OCI-LY3 (cell line): Measurements from ENCODE around the gene PEAK1.

ENCODE experiments used
- H2AFZ ChIP-seq: fragments of 200-600, 300-600 bp; shearing (Covaris generic); 2 replicates; pipeline ENCODE4 v1.6.0; 2014; ENCODE audit warnings: antibody characterized with exemption, low read depth, low read length
- H3K27ac ChIP-seq: fragments of 200-600, 300-600 bp; sonication (generic); 2 replicates; pipeline ENCODE4 v1.5.1; 2014; ENCODE audit warnings: mild to moderate bottlenecking, low read length, moderate library complexity, mixed read lengths
- H3K27me3 ChIP-seq: fragments of 200-600, 300-600 bp; sonication (generic); 2 replicates; pipeline ENCODE4 v1.6.1; 2014; ENCODE audit warnings: low read depth, low read length, mixed read lengths
- H3K36me3 ChIP-seq: fragments of 200-600, 300-600 bp; sonication (generic); replicated peaks from 2 replicates; pipeline ENCODE3; 2014; ENCODE audit warnings: low read depth, low read length, mixed read lengths
- H3K4me1 ChIP-seq: fragments of 300-600, 200-600 bp; sonication (generic); 2 replicates; pipeline ENCODE4 v1.6.1; 2014; ENCODE audit warnings: low read length, mixed read lengths
- H3K4me2 ChIP-seq: fragments of 200-600, 300-600 bp; sonication (generic); 2 replicates; pipeline ENCODE4 v1.6.1; 2014; ENCODE audit warnings: low read length, mixed read lengths
- H3K4me3 ChIP-seq: fragments of 300-600, 200-600 bp; sonication (generic); 2 replicates; pipeline ENCODE4 v1.5.1; 2014; ENCODE audit warnings: antibody characterized with exemption, mild to moderate bottlenecking, low read length, moderate library complexity
- H3K79me2 ChIP-seq: fragments of 300-600, 200-600 bp; shearing (Covaris generic); 2 replicates; pipeline ENCODE4 v1.6.1; 2014; ENCODE audit warnings: mild to moderate bottlenecking, low read length, mixed read lengths
- H3K9ac ChIP-seq: fragments of 300-600, 200-600 bp; shearing (Covaris generic); 2 replicates; pipeline ENCODE4 v1.6.0; 2014; ENCODE audit warnings: mild to moderate bottlenecking, low read length, moderate library complexity
- H3K9me3 ChIP-seq: fragments of 200-600, 300-600 bp; shearing (Covaris generic); 2 replicates; pipeline ENCODE4 v1.6.1; 2014; ENCODE audit warnings: low read length, mixed read lengths; ENCODE audit not compliant: insufficient read depth
- H4K20me1 ChIP-seq: fragments of 200-600, 300-600 bp; sonication (generic); 2 replicates; pipeline ENCODE4 v1.6.1; 2016; ENCODE audit warnings: low read length, mixed read lengths; ENCODE audit not compliant: insufficient read depth
- CTCF ChIP-seq: fragments of 200-600, 300-600 bp; sonication (generic); IDR thresholded peaks from 2 replicates; pipeline ENCODE4 v1.5.1; 2014; ENCODE audit warnings: antibody characterized with exemption, low read length, low read depth
- EZH2phosphoT487 ChIP-seq: fragments of 200-600 bp; shearing (Covaris generic); IDR thresholded peaks from 2 replicates; pipeline ENCODE4 v1.6.1; 2018; ENCODE audit warnings: antibody characterized with exemption, mixed run types, low read depth

PEAK1 gene

GRCh38 chr15:77384589-77385359 lies 35.1 kb downstream of the PEAK1 start:
- Histone ChIP-seq H3K9ac (no peak overlapping the region), H3K9me3 (no peaks in the 10 kb centered on the region), H3K36me3 (no peaks in the 10 kb centered on the region), H3K4me1 (peaks cover 30% of the 10 kb centered on the region), H3K4me2 (no peak overlapping the region), H3K27ac (no peak overlapping the region), H3K79me2 (peaks cover 43% of the 10 kb centered on the region), H4K20me1 (peaks cover 30% of the 10 kb centered on the region; the same call in 1 of the 2 replicates), H2AFZ (no peak overlapping the region), H3K27me3 (no peaks in the 10 kb centered on the region), H3K4me3 (no peak overlapping the region)
- no peak for TF ChIP-seq CTCF
- no peak for TF ChIP-seq EZH2phosphoT487

GRCh38 chr15:77384086-77384485 lies 35.8 kb downstream of the PEAK1 start:
- H3K36me3 ChIP-seq, result no peaks in the 10 kb centered on the region
- TF ChIP-seq CTCF (no peak), EZH2phosphoT487 (no peak)
- peaks cover 37% of the 10 kb centered on the region for H3K79me2 ChIP-seq
- H3K27me3 ChIP-seq, result no peaks in the 10 kb centered on the region
- H3K27ac ChIP-seq, result no peak overlapping the region
- H3K9me3 ChIP-seq, result no peaks in the 10 kb centered on the region
- H4K20me1 ChIP-seq, result peaks cover 31% of the 10 kb centered on the region; the same call in 1 of the 2 replicates
- peaks cover 30% of the 10 kb centered on the region for H3K4me1 ChIP-seq
- H3K9ac ChIP-seq, result no peak overlapping the region
- H2AFZ ChIP-seq, result no peak overlapping the region
- no peak overlapping the region for H3K4me2 ChIP-seq
- no peak overlapping the region for H3K4me3 ChIP-seq

- no peak overlapping the region for H3K4me3 ChIP-seq
- H3K4me1 ChIP-seq, result peaks cover 8% of the 10 kb centered on the region
- no peaks in the 10 kb centered on the region for H3K9me3 ChIP-seq
- H3K27ac ChIP-seq, result no peak overlapping the region
- peaks cover 20% of the 10 kb centered on the region for H3K79me2 ChIP-seq
- no peaks in the 10 kb centered on the region for H3K27me3 ChIP-seq
- no peak overlapping the region for H2AFZ ChIP-seq
- H3K4me2 ChIP-seq, result no peak overlapping the region
- peaks cover 13% of the 10 kb centered on the region for H4K20me1 ChIP-seq
- no peak for TF ChIP-seq CTCF
- TF ChIP-seq EZH2phosphoT487, result no peak
- no peak overlapping the region for H3K9ac ChIP-seq
- no peaks in the 10 kb centered on the region for H3K36me3 ChIP-seq
These were observed 39.9 kb downstream of the PEAK1 start for GRCh38 chr15:77380033-77380432.

- Histone ChIP-seq H3K4me1 (peaks cover 11% of the 10 kb centered on the region), H3K27me3 (no peaks in the 10 kb centered on the region), H3K9me3 (no peaks in the 10 kb centered on the region), H3K4me2 (no peak overlapping the region), H3K4me3 (no peak overlapping the region), H3K79me2 (peaks cover 24% of the 10 kb centered on the region), H3K9ac (no peak overlapping the region), H3K36me3 (no peaks in the 10 kb centered on the region), H2AFZ (no peak overlapping the region), H3K27ac (no peak overlapping the region), H4K20me1 (peaks cover 32% of the 10 kb centered on the region)
- TF ChIP-seq CTCF (no peak), EZH2phosphoT487 (no peak)
These were observed 43.1 kb downstream of the PEAK1 start for GRCh38 chr15:77376770-77377169.
